SK-N-SH treated with all-trans-retinoic acid at 6 μM for 48 hours (cell line): ENCODE results near the gene MEIS3.

ENCODE experiments used
- ATAC-seq: fragments of 200-7000 bp; cut with Tn5 transposase; 3 replicates; pipeline ENCODE4 v1.9.1; 2020; ENCODE audit warnings: mild to moderate bottlenecking, moderate library complexity
- ARNTL ChIP-seq: fragments of 450-650 bp; formaldehyde crosslinking; IDR thresholded peaks from 2 replicates; pipeline ENCODE4 v1.5.0; 2020; ENCODE audit warnings: low read depth, mild to moderate bottlenecking, moderate library complexity, borderline replicate concordance
- BACH2 ChIP-seq: fragments of 250-450 bp; sonication (Bioruptor Pico); IDR thresholded peaks from 2 replicates; pipeline ENCODE4 v1.9.0; 2021; ENCODE audit warnings: mild to moderate bottlenecking, borderline replicate concordance
- CSDC2 ChIP-seq: fragments of 250-450 bp; sonication (Bioruptor Pico); IDR thresholded peaks from 2 replicates; pipeline ENCODE4 v1.5.0; 2020; ENCODE audit warnings: mild to moderate bottlenecking, moderate library complexity
- GLIS3 ChIP-seq: fragments of 250-450 bp; sonication (Bioruptor Pico); IDR thresholded peaks from 2 replicates; pipeline ENCODE4 v1.5.0; 2020; ENCODE audit warnings: mild to moderate bottlenecking, moderate library complexity
- ISL1 ChIP-seq: fragments of 250-450 bp; sonication (Bioruptor Pico); IDR thresholded peaks from 2 replicates; pipeline ENCODE4 v2.1.2; 2022; ENCODE audit warnings: mild to moderate bottlenecking, moderate library complexity
- OSR1 ChIP-seq: fragments of 250-450 bp; sonication (Bioruptor Pico); IDR thresholded peaks from 2 replicates; pipeline ENCODE4 v1.8.0; 2022; ENCODE audit warnings: moderate library complexity, mild to moderate bottlenecking, inconsistent platforms
- PPARA ChIP-seq: fragments of 250-450 bp; sonication (Bioruptor Pico); IDR thresholded peaks from 2 replicates; pipeline ENCODE4 v1.5.0; 2020; ENCODE audit warnings: mild to moderate bottlenecking, borderline replicate concordance
- RARB ChIP-seq: fragments of 250-450 bp; sonication (Bioruptor Pico); IDR thresholded peaks from 2 replicates; pipeline ENCODE4 v1.8.0; 2021; ENCODE audit warnings: mild to moderate bottlenecking, moderate library complexity
- TCF4 ChIP-seq: fragments of 250-450 bp; sonication (Bioruptor Pico); IDR thresholded peaks from 2 replicates; pipeline ENCODE4 v1.8.0; 2021; ENCODE audit warnings: mild to moderate bottlenecking, moderate library complexity, borderline replicate concordance
- TOX ChIP-seq: fragments of 250-450 bp; sonication (Bioruptor Pico); IDR thresholded peaks from 2 replicates; pipeline ENCODE4 v1.8.0; 2021; ENCODE audit warnings: mild to moderate bottlenecking, moderate library complexity, borderline replicate concordance
- ZFP3 ChIP-seq: fragments of 250-450 bp; sonication (Bioruptor Pico); IDR thresholded peaks from 2 replicates; pipeline ENCODE4 v1.5.0; 2020; ENCODE audit warnings: mild to moderate bottlenecking, moderate library complexity
- ZNF565 ChIP-seq: fragments of 450-650 bp; formaldehyde crosslinking; conservative IDR thresholded peaks from 2 replicates; pipeline ENCODE4 v1.5.0; 2020; ENCODE audit warnings: low read depth, mild to moderate bottlenecking, moderate library complexity
- ZNF8 ChIP-seq: fragments of 450-650 bp; formaldehyde crosslinking; IDR thresholded peaks from 2 replicates; pipeline ENCODE4 v1.5.0; 2020; ENCODE audit warnings: mild to moderate bottlenecking, moderate library complexity
- TF ChIP-seq, protein P1 (sequence below): fragments of 250-450 bp; sonication (Bioruptor Pico); IDR thresholded peaks from 2 replicates; pipeline ENCODE4 v1.8.0; 2020; ENCODE audit warnings: mild to moderate bottlenecking, moderate library complexity, borderline replicate concordance
- TF ChIP-seq, protein P2 (sequence below): fragments of 250-450 bp; sonication (Bioruptor Pico); IDR thresholded peaks from 2 replicates; pipeline ENCODE4 v1.5.0; 2020; ENCODE audit warnings: mild to moderate bottlenecking, moderate library complexity
- TF ChIP-seq, protein P3 (sequence below): fragments of 250-450 bp; sonication (Bioruptor Pico); IDR thresholded peaks from 2 replicates; pipeline ENCODE4 v1.5.1; 2020; ENCODE audit warnings: low read depth, mild to moderate bottlenecking, moderate library complexity
- TF ChIP-seq, protein P4 (sequence below): fragments of 250-450 bp; sonication (Bioruptor Pico); IDR thresholded peaks from 2 replicates; pipeline ENCODE4 v1.5.1; 2021; ENCODE audit warnings: mild to moderate bottlenecking, moderate library complexity
- TF ChIP-seq, protein P5 (sequence below): fragments of 250-450 bp; sonication (Bioruptor Pico); IDR thresholded peaks from 2 replicates; pipeline ENCODE4 v1.8.0; 2021; ENCODE audit warnings: low read depth, mild to moderate bottlenecking, moderate library complexity, borderline replicate concordance

The MEIS3 gene

DNA sequence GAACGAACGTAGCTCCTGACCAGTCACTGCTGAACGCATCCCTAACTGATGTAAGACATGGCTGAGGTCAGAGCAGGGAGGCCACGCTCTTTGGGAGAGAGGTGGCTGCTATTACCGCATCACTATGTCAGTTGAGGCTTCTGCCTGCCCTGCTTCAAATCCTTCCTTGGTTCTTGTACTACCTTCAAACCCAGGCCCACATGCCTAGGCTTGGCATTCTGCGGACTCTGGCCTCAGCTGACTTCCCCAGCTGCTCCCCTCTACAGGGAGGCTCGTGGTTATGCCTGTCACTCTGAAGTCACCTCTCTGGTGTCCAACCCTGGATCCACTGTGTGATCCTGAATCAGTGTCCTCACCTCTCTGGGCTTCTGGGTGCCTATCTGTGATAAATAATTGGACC lies 14.8 kb upstream of the MEIS3 start (continued):
- TF ChIP-seq, protein P1, sequence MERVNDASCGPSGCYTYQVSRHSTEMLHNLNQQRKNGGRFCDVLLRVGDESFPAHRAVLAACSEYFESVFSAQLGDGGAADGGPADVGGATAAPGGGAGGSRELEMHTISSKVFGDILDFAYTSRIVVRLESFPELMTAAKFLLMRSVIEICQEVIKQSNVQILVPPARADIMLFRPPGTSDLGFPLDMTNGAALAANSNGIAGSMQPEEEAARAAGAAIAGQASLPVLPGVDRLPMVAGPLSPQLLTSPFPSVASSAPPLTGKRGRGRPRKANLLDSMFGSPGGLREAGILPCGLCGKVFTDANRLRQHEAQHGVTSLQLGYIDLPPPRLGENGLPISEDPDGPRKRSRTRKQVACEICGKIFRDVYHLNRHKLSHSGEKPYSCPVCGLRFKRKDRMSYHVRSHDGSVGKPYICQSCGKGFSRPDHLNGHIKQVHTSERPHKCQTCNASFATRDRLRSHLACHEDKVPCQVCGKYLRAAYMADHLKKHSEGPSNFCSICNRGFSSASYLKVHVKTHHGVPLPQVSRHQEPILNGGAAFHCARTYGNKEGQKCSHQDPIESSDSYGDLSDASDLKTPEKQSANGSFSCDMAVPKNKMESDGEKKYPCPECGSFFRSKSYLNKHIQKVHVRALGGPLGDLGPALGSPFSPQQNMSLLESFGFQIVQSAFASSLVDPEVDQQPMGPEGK (CRISPR knock-in tag) = no peak
- TF ChIP-seq RARB (CRISPR knock-in tag) (no peak), TOX (CRISPR knock-in tag) (no peak), ISL1 (CRISPR knock-in tag) (no peak), ARNTL (no peak)
- TF ChIP-seq, protein P2, sequence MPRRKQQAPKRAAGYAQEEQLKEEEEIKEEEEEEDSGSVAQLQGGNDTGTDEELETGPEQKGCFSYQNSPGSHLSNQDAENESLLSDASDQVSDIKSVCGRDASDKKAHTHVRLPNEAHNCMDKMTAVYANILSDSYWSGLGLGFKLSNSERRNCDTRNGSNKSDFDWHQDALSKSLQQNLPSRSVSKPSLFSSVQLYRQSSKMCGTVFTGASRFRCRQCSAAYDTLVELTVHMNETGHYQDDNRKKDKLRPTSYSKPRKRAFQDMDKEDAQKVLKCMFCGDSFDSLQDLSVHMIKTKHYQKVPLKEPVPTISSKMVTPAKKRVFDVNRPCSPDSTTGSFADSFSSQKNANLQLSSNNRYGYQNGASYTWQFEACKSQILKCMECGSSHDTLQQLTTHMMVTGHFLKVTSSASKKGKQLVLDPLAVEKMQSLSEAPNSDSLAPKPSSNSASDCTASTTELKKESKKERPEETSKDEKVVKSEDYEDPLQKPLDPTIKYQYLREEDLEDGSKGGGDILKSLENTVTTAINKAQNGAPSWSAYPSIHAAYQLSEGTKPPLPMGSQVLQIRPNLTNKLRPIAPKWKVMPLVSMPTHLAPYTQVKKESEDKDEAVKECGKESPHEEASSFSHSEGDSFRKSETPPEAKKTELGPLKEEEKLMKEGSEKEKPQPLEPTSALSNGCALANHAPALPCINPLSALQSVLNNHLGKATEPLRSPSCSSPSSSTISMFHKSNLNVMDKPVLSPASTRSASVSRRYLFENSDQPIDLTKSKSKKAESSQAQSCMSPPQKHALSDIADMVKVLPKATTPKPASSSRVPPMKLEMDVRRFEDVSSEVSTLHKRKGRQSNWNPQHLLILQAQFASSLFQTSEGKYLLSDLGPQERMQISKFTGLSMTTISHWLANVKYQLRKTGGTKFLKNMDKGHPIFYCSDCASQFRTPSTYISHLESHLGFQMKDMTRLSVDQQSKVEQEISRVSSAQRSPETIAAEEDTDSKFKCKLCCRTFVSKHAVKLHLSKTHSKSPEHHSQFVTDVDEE (CRISPR knock-in tag) = no peak

DNA sequence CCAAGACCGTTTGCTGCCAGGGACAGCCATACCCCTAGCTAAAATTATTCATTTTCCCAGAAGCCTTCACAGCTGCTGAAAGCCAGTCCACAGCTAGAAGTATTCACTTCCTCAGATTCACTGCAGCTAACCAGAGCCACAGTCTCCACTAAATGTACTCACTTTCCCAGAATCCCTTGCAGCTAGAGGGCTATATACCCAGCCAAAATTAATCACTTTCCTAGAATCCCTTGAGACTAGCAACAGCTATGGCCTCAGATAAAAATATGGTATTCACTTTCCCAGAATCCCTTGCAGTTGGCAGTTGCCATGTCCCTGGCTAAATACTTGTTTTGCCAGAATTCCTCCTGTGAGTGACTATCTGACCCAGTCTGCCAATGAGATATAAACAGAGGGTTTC lies 13.8 kb upstream of the MEIS3 start:
- TF ChIP-seq GLIS3 (CRISPR knock-in tag) = no peak
- TF ChIP-seq ZNF565 (CRISPR knock-in tag) = no peak
- TF ChIP-seq BACH2 (CRISPR knock-in tag) = no peak
- TF ChIP-seq, protein P3, sequence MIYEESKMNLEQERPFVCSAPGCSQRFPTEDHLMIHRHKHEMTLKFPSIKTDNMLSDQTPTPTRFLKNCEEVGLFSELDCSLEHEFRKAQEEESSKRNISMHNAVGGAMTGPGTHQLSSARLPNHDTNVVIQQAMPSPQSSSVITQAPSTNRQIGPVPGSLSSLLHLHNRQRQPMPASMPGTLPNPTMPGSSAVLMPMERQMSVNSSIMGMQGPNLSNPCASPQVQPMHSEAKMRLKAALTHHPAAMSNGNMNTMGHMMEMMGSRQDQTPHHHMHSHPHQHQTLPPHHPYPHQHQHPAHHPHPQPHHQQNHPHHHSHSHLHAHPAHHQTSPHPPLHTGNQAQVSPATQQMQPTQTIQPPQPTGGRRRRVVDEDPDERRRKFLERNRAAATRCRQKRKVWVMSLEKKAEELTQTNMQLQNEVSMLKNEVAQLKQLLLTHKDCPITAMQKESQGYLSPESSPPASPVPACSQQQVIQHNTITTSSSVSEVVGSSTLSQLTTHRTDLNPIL (CRISPR knock-in tag) = no peak
- ATAC-seq = no peak

DNA sequence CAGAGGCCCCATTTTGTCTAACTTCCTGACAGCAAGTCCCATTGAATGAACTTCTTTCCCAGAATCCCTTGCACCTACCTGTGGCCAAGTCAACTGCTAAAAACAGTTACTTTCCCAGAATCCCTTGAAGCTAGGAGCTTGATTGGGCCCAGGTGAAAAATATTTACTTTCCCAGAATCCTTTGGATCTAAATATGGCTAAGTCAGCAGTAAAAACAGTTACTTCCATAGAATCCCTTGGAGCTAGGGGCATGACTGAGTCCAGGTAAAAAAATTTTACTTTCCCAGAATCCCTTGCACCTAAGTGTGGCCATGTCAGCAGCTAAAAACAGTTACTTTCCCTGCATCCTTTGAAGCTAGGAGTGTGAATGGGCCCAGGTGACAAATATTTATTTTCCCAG lies 13.2 kb upstream of the MEIS3 start:
- no peak for TF ChIP-seq ZNF8 (CRISPR knock-in tag)
- no peak for TF ChIP-seq TCF4 (CRISPR knock-in tag)
- no peak for TF ChIP-seq ISL1 (CRISPR knock-in tag)
- no peak for TF ChIP-seq PPARA (CRISPR knock-in tag)
- TF ChIP-seq CSDC2 (CRISPR knock-in tag) = no peak
- no peak for TF ChIP-seq OSR1
- no peak for TF ChIP-seq ZNF565 (CRISPR knock-in tag)
- TF ChIP-seq, protein P1 (CRISPR knock-in tag) = no peak
- no peak for ATAC-seq

DNA sequence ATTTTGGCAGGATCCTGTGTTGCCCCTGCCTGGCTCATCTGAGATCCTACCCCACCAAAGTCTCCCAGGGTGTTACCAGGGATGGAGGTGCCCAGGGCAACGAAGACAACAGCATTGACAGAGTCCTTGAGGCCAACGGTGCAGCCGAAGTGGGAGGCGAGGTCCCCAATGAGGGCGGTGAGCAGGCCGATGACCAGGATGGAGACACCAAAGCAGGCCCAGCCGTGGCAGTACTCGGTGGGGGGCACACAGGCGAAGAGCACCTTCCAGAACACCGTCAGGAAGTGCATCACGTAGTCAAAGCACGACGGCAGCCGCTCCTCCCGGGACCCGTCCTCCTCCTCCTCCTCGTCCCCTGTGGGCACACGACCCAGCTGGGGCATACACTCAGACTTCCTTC lies 12.8 kb upstream of the MEIS3 start:
- ATAC-seq = no peak
- TF ChIP-seq, protein P4, sequence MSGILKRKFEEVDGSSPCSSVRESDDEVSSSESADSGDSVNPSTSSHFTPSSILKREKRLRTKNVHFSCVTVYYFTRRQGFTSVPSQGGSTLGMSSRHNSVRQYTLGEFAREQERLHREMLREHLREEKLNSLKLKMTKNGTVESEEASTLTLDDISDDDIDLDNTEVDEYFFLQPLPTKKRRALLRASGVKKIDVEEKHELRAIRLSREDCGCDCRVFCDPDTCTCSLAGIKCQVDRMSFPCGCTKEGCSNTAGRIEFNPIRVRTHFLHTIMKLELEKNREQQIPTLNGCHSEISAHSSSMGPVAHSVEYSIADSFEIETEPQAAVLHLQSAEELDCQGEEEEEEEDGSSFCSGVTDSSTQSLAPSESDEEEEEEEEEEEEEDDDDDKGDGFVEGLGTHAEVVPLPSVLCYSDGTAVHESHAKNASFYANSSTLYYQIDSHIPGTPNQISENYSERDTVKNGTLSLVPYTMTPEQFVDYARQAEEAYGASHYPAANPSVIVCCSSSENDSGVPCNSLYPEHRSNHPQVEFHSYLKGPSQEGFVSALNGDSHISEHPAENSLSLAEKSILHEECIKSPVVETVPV (CRISPR knock-in tag) = no peak
- TF ChIP-seq RARB (CRISPR knock-in tag) = no peak
- no peak for TF ChIP-seq CSDC2 (CRISPR knock-in tag)
- TF ChIP-seq ZFP3 (CRISPR knock-in tag) = no peak
- TF ChIP-seq GLIS3 (CRISPR knock-in tag) = no peak
- TF ChIP-seq ZNF8 (CRISPR knock-in tag) = no peak
- no peak for TF ChIP-seq TOX (CRISPR knock-in tag)
- TF ChIP-seq, protein P5, sequence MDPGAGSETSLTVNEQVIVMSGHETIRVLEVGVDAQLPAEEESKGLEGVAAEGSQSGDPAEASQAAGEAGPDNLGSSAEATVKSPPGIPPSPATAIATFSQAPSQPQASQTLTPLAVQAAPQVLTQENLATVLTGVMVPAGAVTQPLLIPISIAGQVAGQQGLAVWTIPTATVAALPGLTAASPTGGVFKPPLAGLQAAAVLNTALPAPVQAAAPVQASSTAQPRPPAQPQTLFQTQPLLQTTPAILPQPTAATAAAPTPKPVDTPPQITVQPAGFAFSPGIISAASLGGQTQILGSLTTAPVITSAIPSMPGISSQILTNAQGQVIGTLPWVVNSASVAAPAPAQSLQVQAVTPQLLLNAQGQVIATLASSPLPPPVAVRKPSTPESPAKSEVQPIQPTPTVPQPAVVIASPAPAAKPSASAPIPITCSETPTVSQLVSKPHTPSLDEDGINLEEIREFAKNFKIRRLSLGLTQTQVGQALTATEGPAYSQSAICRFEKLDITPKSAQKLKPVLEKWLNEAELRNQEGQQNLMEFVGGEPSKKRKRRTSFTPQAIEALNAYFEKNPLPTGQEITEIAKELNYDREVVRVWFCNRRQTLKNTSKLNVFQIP (CRISPR knock-in tag) = no peak
- no peak for TF ChIP-seq BACH2 (CRISPR knock-in tag)
- no peak for TF ChIP-seq PPARA (CRISPR knock-in tag)
